Keratinocyte (primary cell): ENCODE results near the gene DIP2B. TPM values are rescaled to one million over a fixed set of nuclear protein-coding genes. Genes with fewer than 3 reads are reported as not detected.

ENCODE experiments used
- DNase-seq: peaks from one replicate; pipeline ENCODE4 v3.0.0-alpha.2; 2011; ENCODE audit warnings: low read depth, missing footprints, low spot score
- FAIRE-seq: peaks from 2 replicates; lab custom pipeline; 2011; peaks lifted over from hg19 to GRCh38; lab: Jason Lieb, UNC
- H2AFZ ChIP-seq: 2 replicates; pipeline ENCODE4 v1.6.0; 2012; ENCODE audit warnings: low read length, control low read depth, inconsistent platforms; ENCODE audit not compliant: control insufficient read depth
- H3K27ac ChIP-seq: 2 replicates; pipeline ENCODE4 v1.5.1; 2011; ENCODE audit warnings: low read length; ENCODE audit not compliant: control insufficient read depth, insufficient read depth
- H3K27me3 ChIP-seq: 3 replicates; pipeline ENCODE4 v1.6.0; 2011; ENCODE audit warnings: low read length; ENCODE audit not compliant: control insufficient read depth, insufficient read depth; ENCODE audit errors: extremely low read depth
- H3K36me3 ChIP-seq, 2 experiments: 2 replicates in 1 of 2; 3 replicates in 1 of 2; pipeline ENCODE4 v1.5.1; 2011; ENCODE audit warnings: low read length in 2 of 2, mild to moderate bottlenecking in 1 of 2; ENCODE audit not compliant: control insufficient read depth in 2 of 2, insufficient read depth in 2 of 2; ENCODE audit errors: extremely low read depth in 1 of 2
- H3K4me1 ChIP-seq: 3 replicates; pipeline ENCODE4 v1.5.1; 2011; ENCODE audit warnings: low read length; ENCODE audit not compliant: control insufficient read depth, insufficient read depth; ENCODE audit errors: extremely low read depth
- H3K4me2 ChIP-seq: 3 replicates; pipeline ENCODE4 v1.6.0; 2011; ENCODE audit warnings: low read depth, low read length; ENCODE audit not compliant: control insufficient read depth, insufficient read depth; ENCODE audit errors: extremely low read depth
- H3K4me3 ChIP-seq, 3 experiments: fragments of 200-600 bp in 1 of 3; sonication (generic) in 1 of 3; 2 replicates in 2 of 3; 3 replicates in 1 of 3; pipeline ENCODE4 v1.5.1; 2011 to 2016; ENCODE audit warnings: low read length in 3 of 3, mild to moderate bottlenecking in 3 of 3, control low read depth in 2 of 3, inconsistent platforms in 1 of 3, low read depth in 1 of 3, mixed read lengths in 1 of 3, mixed run types in 1 of 3, moderate library complexity in 1 of 3; ENCODE audit not compliant: control insufficient read depth in 2 of 3, insufficient read depth in 2 of 3; ENCODE audit errors: extremely low read depth in 1 of 3
- H3K79me2 ChIP-seq: 2 replicates; pipeline ENCODE4 v1.6.0; 2012; ENCODE audit warnings: low read length; ENCODE audit not compliant: control insufficient read depth, insufficient read depth
- H3K9ac ChIP-seq: 3 replicates; pipeline ENCODE4 v1.6.0; 2011; ENCODE audit warnings: low read length; ENCODE audit not compliant: control insufficient read depth, insufficient read depth; ENCODE audit errors: extremely low read depth
- H3K9me1 ChIP-seq: 3 replicates; pipeline ENCODE4 v1.6.0; 2011; ENCODE audit warnings: low read length; ENCODE audit not compliant: control insufficient read depth, insufficient read depth; ENCODE audit errors: extremely low read depth
- H3K9me3 ChIP-seq: 2 replicates; pipeline ENCODE4 v1.5.1; 2012; ENCODE audit warnings: low read depth, low read length; ENCODE audit not compliant: control insufficient read depth
- H4K20me1 ChIP-seq: 3 replicates; pipeline ENCODE4 v1.6.0; 2011; ENCODE audit warnings: low read length; ENCODE audit not compliant: control insufficient read depth, insufficient read depth; ENCODE audit errors: extremely low read depth
- EZH2 ChIP-seq: IDR thresholded peaks from one replicate; pipeline ENCODE4 v1.6.1; 2012; ENCODE audit warnings: inconsistent platforms, mild to moderate bottlenecking, low read length, moderate library complexity
- dilution Hi-C: fragments of 300-500 bp; cut with MboI; formaldehyde crosslinking; loops from one replicate; pipeline ENCODE4 v1.7.0; 2020; ENCODE audit warnings: low sequenced_read_pairs; ENCODE audit not compliant: extremely low pct_ligation_motif_present
- polyA plus RNA-seq, 5 experiments: library from polyadenylated mRNA; depleted of rRNA in 3 of 5; stranded (reverse) in 3 of 5; stranded (forward) in 1 of 5; unstranded in 1 of 5; fragments of >200 nt; gene quantifications; 1 replicate in 1 of 5; 2 replicates in 3 of 5; 3 replicates in 1 of 5; pipeline versions ENCODE4 v1.2.1 to v1.2.3, GENCODE V29; 2011 to 2012; ENCODE audit warnings: missing spikeins in 2 of 5, low read depth in 1 of 5, low replicate concordance in 1 of 5
- TF ChIP-seq, protein P1 (sequence below), 3 experiments: IDR thresholded peaks in 1 of 3; conservative IDR thresholded peaks in 1 of 3; optimal IDR thresholded peaks in 1 of 3; 2 replicates in 2 of 3; 3 replicates in 1 of 3; pipeline versions ENCODE3 to v1.5.1; 2011; ENCODE audit warnings: low read length in 3 of 3, mild to moderate bottlenecking in 3 of 3, moderate library complexity in 2 of 3, control low read depth in 1 of 3, inconsistent platforms in 1 of 3; ENCODE audit not compliant: insufficient read depth in 2 of 3; ENCODE audit errors: extremely low read depth in 1 of 3

The DIP2B gene
- polyA plus RNA-seq, 1 donor (not counting 4 experiments of a cell fraction or from before 2014, with no cell fraction given) = 30.2 TPM

DNA sequence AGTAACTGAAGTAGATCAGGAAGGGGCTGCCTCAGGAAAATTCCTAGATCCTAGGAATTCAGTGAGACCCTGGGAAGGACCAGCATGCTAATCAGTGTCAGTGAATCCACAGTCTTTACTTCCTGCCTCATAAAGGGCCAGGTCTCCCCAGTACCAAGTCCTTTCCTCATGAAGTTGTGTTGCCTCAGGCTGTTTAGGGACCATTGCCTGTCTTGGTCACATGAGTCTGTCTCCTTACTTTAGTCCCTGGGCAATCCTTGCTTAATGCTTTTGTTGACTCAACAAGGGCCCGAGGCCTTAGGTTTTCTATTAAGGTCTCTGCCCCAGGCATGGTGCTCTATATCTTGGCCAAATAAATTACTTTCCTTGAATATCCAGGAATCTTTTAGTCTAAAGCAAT lies 243.0 kb downstream of the DIP2B start:
- H3K79me2 ChIP-seq = no peaks in the 10 kb centered on the region
- H3K36me3 ChIP-seq = peaks cover 15 to 41% of the 10 kb centered on the region in 2 experiments
- dilution Hi-C loops = no loop called here

DNA sequence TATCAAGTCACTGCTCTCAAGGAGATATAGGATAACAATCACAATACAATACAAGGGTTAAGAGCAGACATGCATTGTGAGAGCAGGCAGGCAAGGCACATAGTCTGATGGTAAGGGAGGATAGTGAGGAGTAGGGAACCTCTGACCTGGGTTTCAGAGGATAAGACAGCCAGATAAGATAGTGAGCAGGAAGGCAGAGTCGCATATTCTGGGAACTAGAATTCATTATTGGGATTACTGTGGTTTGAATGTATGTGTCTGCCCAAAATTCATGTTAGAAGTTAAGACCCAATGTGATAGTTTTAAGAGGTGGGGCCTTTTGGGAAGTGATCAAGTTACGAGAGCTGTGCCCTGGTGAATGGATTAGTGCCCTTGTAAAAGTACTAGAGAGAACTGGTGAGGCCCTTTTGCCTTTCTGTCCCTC lies 244.7 kb downstream of the DIP2B start:
- no peaks in the 10 kb centered on the region for H3K9me1 ChIP-seq
- H3K4me1 ChIP-seq = no peaks in the 10 kb centered on the region
- H3K36me3 ChIP-seq = peaks cover 9 to 38% of the 10 kb centered on the region in 2 experiments
- H3K9ac ChIP-seq = no peak overlapping the region
- H3K79me2 ChIP-seq = no peaks in the 10 kb centered on the region
- no peak overlapping the region for H3K4me2 ChIP-seq
- FAIRE-seq (no peak), DNase-seq (no peak)
- no peak overlapping the region for H3K27ac ChIP-seq
- TF ChIP-seq, protein P1, sequence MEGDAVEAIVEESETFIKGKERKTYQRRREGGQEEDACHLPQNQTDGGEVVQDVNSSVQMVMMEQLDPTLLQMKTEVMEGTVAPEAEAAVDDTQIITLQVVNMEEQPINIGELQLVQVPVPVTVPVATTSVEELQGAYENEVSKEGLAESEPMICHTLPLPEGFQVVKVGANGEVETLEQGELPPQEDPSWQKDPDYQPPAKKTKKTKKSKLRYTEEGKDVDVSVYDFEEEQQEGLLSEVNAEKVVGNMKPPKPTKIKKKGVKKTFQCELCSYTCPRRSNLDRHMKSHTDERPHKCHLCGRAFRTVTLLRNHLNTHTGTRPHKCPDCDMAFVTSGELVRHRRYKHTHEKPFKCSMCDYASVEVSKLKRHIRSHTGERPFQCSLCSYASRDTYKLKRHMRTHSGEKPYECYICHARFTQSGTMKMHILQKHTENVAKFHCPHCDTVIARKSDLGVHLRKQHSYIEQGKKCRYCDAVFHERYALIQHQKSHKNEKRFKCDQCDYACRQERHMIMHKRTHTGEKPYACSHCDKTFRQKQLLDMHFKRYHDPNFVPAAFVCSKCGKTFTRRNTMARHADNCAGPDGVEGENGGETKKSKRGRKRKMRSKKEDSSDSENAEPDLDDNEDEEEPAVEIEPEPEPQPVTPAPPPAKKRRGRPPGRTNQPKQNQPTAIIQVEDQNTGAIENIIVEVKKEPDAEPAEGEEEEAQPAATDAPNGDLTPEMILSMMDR (optimal IDR thresholded peaks at IDR 0.05 in 1 of 3, IDR thresholded peaks at IDR 0.05 in 1 of 3, conservative IDR thresholded peaks at IDR 0.05 in 1 of 3; ENCODE audit: extremely low read depth in 1 of 3, insufficient read depth in 2 of 3, low read length in 3 of 3) = no peak
- TF ChIP-seq EZH2 = no peak
- H2AFZ ChIP-seq = no peak overlapping the region
- H3K27me3 ChIP-seq = no peaks in the 10 kb centered on the region
- no peaks in the 10 kb centered on the region for H4K20me1 ChIP-seq
- no peaks in the 10 kb centered on the region for H3K9me3 ChIP-seq
- H3K4me3 ChIP-seq = no peak overlapping the region
- dilution Hi-C loops = no loop called here

More for the DNA sequence above, 243.0 kb downstream of the DIP2B start:
- H2AFZ ChIP-seq = no peak overlapping the region
- no peaks in the 10 kb centered on the region for H4K20me1 ChIP-seq
- FAIRE-seq (no peak), DNase-seq (no peak)
- H3K4me3 ChIP-seq = no peak overlapping the region
- no peak for TF ChIP-seq EZH2
- TF ChIP-seq, protein P1 (optimal IDR thresholded peaks at IDR 0.05 in 1 of 3, IDR thresholded peaks at IDR 0.05 in 1 of 3, conservative IDR thresholded peaks at IDR 0.05 in 1 of 3; ENCODE audit: extremely low read depth in 1 of 3, insufficient read depth in 2 of 3, low read length in 3 of 3) = no peak
- H3K9me1 ChIP-seq = no peaks in the 10 kb centered on the region
- no peak overlapping the region for H3K9ac ChIP-seq
- H3K27ac ChIP-seq = no peak overlapping the region
- H3K4me1 ChIP-seq = no peaks in the 10 kb centered on the region
- H3K9me3 ChIP-seq = no peaks in the 10 kb centered on the region
- H3K27me3 ChIP-seq = no peaks in the 10 kb centered on the region
- no peak overlapping the region for H3K4me2 ChIP-seq
